GM18520 (cell line): Measurements from ENCODE around the gene ZFAND3.
"Not testable (repeated sequence)": the region's sequence is repeated elsewhere in the genome, so short reads cannot be mapped to it uniquely, and the experiment has no call there.

ENCODE experiments used
- ATAC-seq: cut with Tn5 transposase; IDR thresholded peaks from one replicate; pipeline ENCODE4 v1.9.1; 2021; ENCODE audit not compliant: unreplicated experiment

Gene ZFAND3

DNA sequence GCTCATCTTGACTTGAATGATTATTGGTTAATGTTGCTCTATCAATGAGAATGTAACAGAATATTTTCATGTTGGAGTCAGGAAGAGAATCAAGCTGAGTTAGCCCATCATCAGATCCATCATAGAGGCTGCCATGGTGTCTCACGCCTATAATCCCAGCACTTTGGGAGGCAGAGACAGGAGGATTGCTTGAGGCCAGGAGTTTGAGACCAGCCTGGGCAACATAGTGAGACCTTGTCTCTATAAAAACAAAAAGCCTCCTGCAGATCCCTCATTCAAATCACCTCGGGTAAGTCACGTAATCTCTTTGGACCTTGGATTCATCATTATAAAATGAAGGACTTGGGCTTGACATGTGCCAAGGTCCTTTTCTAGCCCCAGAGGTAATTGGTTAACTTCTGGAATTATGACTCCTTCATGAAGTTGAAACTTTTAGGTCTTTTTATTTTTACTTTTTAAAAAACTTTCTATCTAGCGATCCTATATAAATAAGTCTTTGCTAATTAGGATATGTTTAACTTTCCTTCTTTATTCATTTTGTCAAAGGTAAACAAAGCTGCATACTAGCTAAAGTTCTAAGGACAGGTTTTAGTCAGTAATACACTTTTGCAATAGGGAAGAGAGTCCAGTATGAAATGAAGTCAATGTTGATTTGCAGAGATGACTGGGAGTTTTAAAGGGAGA lies 110.9 kb downstream of the ZFAND3 start:
- ATAC-seq = no peak

DNA sequence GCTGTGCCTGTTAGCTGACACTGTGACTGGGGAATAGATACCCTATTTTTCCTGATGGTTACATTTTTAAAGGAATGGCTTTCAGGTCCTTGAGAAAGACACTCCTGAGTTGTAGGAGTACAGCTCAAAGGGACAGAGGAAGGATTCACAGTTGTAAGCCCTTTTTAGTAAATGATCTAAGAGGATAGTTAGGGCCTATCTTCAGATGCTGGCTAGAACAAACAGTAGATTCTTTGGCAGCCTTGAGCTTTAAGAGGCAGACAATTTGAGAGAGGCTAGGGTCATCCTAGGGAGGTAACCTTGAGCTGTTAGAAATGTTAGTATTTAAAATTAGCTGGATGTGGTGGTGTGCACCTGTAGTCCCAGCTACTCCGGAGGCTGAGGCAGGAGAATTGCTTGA lies 111.5 kb downstream of the ZFAND3 start:
- no peak for ATAC-seq

DNA sequence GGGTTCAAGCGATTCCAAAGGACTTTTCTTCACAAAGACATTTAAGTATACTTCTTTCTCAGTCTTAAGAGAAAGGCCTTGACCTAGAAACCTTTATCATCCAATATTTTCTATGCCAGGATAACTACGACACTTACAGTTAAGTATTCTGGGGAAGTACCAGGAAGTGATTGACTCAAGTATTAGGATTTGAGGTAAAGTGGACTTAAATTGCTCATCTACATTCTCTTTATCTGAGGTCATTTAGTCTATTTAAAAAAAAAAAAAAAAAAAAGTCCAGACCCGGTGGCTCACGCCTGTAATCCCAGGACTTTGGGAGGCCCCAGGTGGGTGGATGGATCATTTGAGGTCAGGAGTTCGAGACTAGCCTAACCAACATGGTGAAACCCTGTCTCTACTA lies 114.7 kb downstream of the ZFAND3 start:
- no peak for ATAC-seq

DNA sequence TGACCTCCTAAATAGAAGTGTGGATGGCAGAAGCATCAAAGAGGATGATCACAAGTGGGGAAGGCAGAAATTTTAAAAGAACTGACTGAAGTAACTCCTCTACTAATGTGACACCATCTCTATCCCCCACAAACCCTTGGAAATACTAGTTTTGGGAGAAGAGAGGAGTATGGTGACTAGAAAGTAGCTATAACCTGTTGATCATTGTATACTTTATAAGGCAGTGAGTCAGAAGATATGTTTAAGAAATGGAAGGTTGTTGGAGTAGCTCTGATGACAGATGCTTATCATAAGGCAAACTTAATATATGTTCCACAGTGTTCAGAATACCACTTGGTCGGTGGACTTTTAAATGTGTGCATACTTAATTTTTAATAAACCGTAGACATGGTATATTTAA lies 116.6 kb downstream of the ZFAND3 start:
- ATAC-seq = no peak

DNA sequence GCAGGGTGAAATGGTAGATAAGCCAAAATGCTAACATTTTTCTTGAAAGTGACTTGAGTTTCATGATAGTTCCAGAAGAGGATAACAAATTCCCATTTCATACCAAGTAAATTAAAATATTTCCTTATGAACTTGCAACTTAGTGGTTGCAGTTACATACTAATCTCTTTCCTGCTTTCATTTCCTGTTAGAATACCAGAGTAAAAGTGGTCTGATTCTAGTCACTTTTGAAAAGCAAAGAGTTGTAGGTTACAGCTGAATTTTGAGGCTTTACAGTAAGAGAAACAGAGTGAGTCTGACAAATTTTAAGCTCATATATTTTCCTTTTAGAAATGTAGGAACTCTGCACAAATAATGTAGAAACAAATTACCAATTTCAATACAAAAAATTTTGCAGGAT lies 117.4 kb downstream of the ZFAND3 start:
- no peak for ATAC-seq

DNA sequence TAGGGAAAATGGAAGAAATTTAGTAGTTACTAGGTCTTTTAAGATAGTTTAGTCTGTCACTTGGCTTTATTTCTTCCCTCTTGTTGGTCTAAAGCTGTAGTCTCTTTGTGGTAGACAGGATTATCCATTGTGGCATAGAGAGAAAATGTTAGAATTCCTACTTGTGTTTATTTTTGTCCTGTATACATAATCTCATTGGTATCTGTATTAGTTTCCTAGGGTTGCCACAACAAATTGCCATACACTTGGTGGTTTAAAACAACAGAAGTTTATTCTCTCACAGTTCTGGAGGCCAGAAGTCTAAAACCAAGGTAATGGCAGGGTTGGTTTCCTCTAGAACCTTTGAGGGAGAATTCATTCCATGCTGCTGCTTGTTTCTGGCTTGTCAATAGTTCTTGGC lies 119.4 kb downstream of the ZFAND3 start:
- no peak for ATAC-seq

DNA sequence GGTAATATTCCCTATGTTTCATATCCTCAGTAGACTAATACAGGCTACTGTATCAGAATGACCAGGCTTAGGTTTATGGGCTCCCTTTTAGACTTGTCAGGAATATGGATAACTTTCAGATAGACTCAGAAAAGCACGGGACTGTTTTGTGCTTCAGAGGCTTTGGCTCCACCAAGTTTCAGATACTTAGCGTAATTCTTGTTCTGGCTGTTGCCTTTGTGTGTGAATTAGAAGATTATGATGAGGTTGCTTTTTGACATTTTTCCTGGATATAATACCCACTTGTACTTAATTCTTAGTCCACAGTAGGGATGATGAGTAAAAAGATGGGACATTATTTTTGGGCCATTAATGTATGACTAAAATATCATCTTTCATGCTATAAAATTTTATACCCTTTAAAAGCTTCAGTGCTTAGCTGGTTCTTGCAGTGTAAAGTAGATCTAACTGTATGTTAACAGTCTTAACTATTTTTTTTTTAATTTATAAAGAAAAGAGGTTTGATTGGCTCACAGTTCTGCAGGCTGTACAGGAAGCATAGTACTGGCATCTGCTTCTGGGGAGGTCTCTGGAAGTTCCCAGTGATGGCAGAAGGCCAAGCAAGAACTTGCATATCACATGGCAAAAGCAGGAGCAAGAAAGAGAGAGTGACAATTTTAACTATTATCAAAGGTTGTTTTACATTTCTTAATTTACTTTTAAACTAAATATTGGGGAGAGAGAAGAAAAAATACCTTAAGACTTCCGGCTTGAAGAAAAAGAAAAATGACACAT lies 120.7 kb downstream of the ZFAND3 start:
- no peak for ATAC-seq

DNA sequence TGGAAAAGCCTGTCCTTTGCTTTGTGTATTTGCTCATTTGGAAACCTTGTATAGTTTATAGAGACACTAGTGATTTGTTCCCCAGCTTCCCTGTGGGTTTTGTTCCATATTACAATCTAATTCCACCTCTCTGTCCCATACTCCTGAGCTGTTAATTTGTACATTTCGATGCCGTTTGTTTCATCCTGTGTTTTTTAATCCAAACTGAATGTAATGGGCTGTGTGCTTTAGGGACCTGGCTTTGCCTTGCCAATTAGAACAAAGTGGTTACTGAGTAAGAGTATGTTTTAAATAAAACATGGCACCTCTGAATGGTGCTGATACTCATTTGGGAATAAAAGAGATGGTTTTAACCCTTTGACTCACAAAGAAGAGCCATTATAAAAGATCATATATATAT lies 122.3 kb downstream of the ZFAND3 start:
- no peak for ATAC-seq

DNA sequence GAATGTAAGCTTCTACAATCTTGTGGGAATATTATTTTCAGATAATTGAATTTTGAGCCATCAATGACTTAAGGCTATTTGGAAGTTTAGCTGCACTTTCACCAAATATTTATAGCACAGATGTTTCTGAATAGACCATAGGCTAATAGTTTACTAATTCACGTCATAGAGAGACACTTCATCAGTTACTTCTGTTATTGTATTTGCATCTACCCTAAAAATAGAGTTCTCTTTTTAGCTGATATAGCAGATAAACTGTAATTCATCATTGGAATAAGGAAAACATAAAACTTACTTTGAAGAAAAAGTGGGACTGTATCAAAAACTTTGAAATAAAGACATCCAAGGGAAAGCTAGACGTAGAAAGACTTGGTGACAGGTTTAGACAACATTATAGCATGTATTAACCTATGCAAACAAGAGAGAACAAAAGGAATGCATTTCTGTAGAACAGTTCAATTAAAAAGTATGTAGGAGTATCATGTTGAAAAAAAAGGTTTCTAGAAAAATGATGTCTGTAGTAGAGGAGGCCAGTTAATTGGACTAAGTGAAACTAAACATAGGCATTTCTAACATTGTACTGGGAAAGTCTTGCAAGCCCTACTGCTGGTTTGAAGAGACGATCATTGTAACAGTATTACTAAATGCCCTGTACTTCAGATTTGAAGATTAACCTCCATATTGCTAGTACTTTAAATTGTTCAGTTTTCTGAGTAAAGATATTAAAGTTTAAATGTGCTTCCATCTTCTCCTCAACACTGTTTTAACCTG lies 123.3 kb downstream of the ZFAND3 start:
- no peak for ATAC-seq

DNA sequence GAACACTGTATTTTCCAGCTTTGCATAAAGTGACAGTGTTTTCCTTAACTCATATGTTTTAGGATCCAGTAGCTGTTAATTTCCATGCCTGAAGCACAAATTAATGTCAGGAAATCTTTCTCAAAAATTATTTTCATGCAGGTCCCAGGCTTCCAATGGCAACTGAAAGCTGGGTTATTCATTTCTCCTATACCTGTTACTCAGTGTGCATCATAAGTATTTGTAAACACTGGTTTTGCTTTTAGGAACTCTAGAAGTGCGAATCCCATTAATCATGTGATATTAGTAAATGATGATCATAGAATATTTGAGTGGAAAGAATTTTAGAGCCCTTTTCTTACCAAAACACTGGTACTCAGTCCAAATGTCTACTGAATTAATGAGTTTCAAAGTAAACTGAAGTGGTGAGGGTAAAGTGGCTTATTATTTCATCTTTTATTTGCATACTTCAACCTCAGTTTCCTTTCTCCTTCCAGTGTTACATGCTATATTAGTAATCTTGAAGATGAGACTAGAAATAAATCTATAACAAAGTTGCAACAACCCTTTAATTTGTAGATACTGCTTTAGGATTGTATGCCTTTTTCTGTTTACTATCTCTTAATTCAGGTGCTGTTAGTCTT lies 124.0 kb downstream of the ZFAND3 start:
- ATAC-seq = no peak

DNA sequence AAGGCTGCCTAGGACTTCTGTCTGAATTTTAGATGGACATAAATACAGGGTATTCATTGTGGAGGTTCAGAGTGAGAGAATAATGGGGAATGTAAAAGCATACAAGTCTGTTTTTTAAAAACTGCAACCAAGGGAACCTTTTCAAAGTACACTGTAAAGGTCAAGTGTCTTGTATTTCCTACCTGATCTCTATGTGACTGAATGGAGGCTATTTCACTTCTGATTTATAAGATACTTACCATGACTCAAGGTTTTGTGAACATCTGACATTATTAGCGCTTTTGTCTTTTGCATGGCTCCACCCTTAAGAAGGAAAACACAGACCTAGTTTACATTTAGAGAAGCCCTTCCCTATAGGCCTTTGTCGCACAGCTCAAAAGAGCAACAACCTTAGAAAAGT lies 126.5 kb downstream of the ZFAND3 start:
- ATAC-seq = no peak

DNA sequence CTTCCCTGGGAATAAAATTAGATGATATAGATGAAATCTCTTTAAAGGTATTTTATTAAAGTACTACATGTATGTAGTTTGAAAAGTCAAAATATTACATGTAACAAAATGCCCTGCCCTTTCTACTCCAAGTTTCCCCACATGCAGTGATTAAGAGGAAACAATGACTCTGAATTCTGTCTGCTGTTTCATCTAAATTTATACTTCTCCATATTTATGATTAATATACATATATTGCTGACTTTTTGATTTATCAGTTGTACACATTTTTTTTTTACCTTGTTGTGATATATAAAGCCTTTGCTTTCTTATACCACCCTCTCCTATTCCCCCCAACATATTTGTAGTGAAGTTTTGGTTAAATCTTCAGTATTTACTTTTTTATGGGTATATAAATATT lies 127.9 kb downstream of the ZFAND3 start:
- ATAC-seq = no peak

DNA sequence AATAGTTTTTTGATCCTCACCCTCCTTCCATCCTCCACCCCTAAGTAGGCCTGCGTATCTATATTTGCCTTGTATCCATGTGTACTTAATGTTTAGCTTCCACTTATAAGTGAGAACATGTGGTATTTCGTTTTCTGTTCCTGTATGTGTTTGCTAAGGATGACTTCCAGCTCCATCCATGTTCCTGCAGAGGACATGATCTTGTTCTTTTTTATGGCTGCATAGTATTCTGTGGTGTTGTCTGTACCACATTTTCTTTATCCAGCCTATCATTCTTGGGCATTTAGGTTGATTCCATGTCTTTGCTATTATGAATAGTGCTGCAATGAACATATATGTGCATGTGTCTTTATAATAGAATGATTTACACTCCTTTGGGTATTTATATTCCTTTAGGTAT lies 129.1 kb downstream of the ZFAND3 start:
- ATAC-seq = not testable (repeated sequence)

DNA sequence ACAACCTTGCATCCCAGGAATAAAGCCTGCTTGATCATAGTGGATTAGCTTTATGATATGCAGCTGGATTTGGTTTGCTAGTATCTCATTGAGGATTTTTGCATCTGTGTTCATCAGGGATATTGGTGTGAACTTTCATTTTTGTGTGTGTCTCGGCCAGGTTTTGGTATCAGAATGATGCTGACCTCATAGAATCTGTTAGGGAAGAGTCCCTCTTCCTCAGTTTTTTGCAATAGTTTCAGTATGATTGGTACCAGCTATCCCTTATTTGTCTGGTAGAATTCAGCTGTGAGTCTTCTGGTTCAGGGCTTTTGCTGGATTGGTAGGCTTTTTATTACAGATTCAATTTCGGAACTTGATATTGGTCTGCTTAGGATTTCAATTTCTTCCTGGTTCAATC lies 132.5 kb downstream of the ZFAND3 start:
- no peak for ATAC-seq

DNA sequence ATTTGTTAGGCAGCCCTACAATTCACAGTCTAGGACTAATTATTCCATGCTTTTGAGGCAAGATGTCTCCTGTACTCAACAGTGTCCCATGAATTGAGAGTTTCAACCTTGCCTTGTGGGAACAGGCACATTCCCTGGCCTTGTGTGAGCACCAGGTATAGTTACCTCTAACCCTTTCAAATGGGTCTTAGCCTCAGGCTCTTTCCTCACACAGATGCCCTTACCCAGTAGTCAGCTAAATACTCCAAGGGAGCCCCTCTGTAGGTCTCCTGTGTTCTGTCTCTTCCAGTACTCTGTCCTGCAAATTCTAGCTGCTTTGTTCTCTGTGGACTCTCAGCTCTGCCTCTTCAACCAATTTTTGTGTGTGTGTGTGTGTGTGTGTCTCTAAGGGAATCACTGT lies 135.3 kb downstream of the ZFAND3 start:
- ATAC-seq = no peak

DNA sequence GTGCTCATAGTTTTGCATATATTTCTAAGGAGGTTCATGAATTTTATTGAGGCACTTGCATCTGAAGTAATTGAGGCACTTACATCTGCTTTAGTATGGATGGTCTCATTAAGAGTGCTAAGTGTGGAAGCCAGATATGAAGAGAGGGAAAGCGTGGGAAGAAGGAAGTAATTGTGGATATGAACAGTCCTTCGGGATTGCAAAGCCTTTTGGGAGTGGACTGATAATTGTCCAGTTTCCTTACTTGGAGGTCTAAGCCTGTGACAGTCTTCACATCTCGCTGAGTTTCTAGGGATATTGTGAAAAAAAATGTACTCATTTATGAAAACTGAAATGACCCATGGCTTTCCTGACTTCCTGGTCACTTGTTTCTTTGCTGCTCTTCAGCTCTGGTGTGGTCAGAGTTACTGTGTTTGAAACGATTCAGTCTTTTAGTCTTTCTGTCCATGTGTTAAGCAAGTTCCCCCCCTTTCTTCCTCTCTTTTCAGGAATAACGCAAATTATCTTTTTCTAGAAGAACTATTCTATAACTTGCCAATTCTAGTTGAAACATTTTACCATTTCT lies 137.3 kb downstream of the ZFAND3 start:
- no peak for ATAC-seq

DNA sequence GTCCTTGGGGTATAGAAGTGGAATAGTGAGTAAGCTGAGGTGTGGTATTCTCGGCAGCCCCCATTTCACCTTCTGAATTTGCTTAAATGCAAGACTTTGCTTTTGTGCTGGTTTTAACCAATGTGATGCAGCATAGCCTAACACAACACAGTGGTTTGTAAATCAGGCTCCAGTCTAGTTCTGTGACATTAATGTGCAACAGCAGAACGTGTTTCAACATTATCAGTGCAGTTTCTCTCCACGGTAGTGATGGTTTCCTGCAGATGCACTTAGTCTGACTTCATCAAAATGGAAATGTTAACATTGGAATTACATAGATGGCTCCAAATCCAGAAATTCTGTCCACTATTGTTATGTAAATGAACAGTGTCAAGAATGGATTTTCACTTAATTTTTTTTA lies 139.5 kb downstream of the ZFAND3 start:
- ATAC-seq = no peak

DNA sequence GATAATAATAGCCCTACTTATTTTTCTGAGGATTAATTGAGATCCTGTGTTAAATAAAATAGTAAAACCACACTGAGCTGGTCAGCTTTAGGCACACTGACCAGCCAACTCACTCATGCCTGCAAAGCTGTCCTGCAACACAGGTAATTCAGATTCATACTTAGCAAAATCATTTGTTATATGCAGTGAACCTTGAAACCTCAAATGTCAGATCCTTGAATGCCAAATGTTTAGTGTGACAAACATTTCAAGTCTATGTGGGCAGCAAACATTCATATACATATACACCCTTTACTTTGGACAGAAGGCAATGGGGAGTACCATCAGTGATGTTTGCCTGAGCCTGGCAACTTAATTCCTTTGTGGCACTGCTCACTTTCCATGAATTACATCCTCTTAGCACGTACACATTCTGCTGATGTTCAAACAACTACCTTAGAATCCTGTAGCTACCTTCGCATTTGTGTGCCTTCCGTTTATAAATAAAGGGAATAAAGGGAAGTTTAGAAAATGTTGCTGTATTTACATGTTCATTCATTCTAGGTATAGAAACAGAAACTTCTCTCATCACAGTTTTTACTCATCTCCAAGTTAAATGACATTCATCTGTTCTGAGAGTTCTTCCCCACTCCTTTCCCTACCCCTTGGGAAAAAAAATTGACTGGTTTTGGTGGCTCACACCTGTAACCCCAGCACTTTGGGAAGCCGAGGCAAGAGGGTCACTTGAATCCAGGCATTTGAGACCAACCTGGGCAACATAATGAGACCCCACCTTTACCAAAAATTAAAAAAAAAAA lies 140.8 kb downstream of the ZFAND3 start:
- ATAC-seq = no peak

DNA sequence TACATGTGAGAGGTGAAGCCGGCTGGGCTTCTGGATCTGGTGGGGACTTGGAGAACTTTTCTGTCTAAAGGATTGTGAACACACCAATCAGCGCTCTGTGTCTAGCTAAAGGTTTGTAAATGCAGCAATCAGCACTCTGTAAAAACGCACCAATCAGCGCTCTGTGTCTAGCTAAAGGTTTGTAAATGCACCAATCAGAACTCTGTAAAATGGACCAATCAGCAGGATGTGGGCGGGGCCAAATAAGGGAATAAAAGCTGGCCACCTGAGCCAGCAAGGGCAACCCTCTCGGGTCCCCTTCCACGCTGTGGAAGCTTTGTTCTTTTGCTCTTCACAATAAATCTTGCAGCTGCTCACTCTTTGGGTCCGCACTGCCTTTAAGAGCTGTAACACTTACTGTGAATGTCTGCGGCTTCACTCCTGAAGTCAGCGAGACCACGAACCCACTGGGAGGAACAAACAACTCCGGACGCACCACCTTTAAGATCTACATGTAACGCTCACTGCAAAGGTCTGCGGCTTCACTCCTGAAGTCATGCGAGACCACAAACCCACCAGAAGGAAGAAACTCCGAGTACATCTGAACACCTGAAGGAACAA lies 143.1 kb downstream of the ZFAND3 start:
- not testable (repeated sequence) for ATAC-seq
